ENCODE measurements around the gene SPINK5. TPM values are rescaled to one million over a fixed set of nuclear protein-coding genes. Genes with fewer than 3 reads are reported as not detected.

The SPINK5 gene
- total RNA-seq, 1 experiment from 2014 or later: not detected

DNA sequence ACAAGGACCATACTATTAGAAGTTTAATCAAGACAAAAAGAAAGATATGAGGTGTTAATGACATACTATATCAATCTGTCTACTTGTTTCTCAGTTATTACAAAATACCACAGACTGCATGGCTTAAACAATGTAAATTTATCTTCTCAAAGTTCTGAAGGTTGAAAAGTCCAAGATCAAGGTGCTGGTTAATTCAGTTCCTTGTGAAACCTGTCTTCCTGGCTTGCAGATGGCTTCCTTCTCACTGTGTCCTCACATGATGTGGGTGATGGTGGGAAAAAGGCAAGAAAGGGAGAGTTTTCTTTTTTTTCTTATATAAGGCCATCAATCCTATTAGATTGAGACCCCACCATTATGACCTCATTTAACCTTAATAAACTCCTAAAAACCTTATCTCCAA lies 89.0 kb downstream of the SPINK5 start:
- no TSS peak for BruUV-seq (replicated peaks)
- Histone ChIP-seq H3K4me1 (ENCODE audit: control insufficient read depth, insufficient read depth, low read length) (no peaks in the 10 kb centered on the region), H3K27ac (ENCODE audit: low read length) (no peak overlapping the region), H3K4me3 (ENCODE audit: low read depth in 2 of 2, low read length in 2 of 2) (no peak overlapping the region), H3K9me3 (ENCODE audit: control insufficient read depth, insufficient read depth, low read depth, low read length) (no peaks in the 10 kb centered on the region), H3K27me3 (ENCODE audit: control insufficient read depth, insufficient read depth, low read length) (no peaks in the 10 kb centered on the region), H3K36me3 (ENCODE audit: control insufficient read depth, insufficient read depth, low read length) (no peaks in the 10 kb centered on the region)
- TF ChIP-seq SIN3A (IDR thresholded peaks at IDR 0.05; ENCODE audit: borderline replicate concordance, insufficient read depth, low read depth, low read length): no peak
- TF ChIP-seq, protein P1, sequence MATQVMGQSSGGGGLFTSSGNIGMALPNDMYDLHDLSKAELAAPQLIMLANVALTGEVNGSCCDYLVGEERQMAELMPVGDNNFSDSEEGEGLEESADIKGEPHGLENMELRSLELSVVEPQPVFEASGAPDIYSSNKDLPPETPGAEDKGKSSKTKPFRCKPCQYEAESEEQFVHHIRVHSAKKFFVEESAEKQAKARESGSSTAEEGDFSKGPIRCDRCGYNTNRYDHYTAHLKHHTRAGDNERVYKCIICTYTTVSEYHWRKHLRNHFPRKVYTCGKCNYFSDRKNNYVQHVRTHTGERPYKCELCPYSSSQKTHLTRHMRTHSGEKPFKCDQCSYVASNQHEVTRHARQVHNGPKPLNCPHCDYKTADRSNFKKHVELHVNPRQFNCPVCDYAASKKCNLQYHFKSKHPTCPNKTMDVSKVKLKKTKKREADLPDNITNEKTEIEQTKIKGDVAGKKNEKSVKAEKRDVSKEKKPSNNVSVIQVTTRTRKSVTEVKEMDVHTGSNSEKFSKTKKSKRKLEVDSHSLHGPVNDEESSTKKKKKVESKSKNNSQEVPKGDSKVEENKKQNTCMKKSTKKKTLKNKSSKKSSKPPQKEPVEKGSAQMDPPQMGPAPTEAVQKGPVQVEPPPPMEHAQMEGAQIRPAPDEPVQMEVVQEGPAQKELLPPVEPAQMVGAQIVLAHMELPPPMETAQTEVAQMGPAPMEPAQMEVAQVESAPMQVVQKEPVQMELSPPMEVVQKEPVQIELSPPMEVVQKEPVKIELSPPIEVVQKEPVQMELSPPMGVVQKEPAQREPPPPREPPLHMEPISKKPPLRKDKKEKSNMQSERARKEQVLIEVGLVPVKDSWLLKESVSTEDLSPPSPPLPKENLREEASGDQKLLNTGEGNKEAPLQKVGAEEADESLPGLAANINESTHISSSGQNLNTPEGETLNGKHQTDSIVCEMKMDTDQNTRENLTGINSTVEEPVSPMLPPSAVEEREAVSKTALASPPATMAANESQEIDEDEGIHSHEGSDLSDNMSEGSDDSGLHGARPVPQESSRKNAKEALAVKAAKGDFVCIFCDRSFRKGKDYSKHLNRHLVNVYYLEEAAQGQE (IDR thresholded peaks at IDR 0.05; ENCODE audit: insufficient read depth in 1 of 2, low read depth in 2 of 2, low read length in 1 of 2): no peak
- CTCF ChIA-PET: no interaction called here
- intact Hi-C loops (cut with micrococcal nuclease; ENCODE audit: unreplicated experiment) (no loop called here), in situ Hi-C loops (cut with HindIII; ENCODE audit: low pct_unique_long_range_greater_than_20kb, low sequenced_read_pairs) (no loop called here)
- DNase-seq (ENCODE audit: low read depth, low spot score) (no peak), ATAC-seq (no peak)
- POLR2A ChIA-PET: no interaction called here

DNA sequence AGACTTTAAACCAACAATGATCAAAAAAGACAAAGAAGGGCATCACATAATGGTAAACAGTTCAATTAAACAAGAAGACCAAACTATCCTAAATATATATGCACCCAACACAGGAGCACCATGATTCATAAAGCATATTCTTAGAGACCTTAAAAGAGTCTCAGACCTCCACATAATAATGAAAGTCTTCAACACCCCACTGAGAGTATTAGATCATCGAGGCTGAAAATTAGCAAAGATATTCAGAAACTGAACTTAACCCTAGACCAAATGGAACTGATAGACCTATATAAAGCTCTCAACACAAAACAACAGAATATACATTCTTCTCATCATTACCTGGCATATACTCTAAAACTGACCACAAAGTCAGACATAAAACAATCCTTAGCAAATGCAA lies 92.8 kb downstream of the SPINK5 start:
- in situ Hi-C loops (cut with HindIII; ENCODE audit: low pct_unique_long_range_greater_than_20kb, low sequenced_read_pairs) (no loop called here), intact Hi-C loops (cut with micrococcal nuclease; ENCODE audit: unreplicated experiment) (no loop called here)
- Histone ChIP-seq H3K9me3 (ENCODE audit: control insufficient read depth, insufficient read depth, low read depth, low read length) (no peaks in the 10 kb centered on the region), H3K27ac (ENCODE audit: low read length) (no peak overlapping the region), H3K4me1 (ENCODE audit: control insufficient read depth, insufficient read depth, low read length) (no peaks in the 10 kb centered on the region), H3K27me3 (ENCODE audit: control insufficient read depth, insufficient read depth, low read length) (no peaks in the 10 kb centered on the region), H3K4me3 (ENCODE audit: low read depth in 2 of 2, low read length in 2 of 2) (no peak overlapping the region), H3K36me3 (ENCODE audit: control insufficient read depth, insufficient read depth, low read length) (no peaks in the 10 kb centered on the region)
- ChIA-PET CTCF (no interaction called here), POLR2A (no interaction called here)
- no TSS peak for BruUV-seq (replicated peaks)
- TF ChIP-seq POLR2AphosphoS5 (IDR thresholded peaks at IDR 0.05; ENCODE audit: low read depth, low read length) (no peak), TCF7L2 (IDR thresholded peaks at IDR 0.05; ENCODE audit: low read depth, low read length) (no peak), SIN3A (IDR thresholded peaks at IDR 0.05; ENCODE audit: borderline replicate concordance, insufficient read depth, low read depth, low read length) (no peak)
- TF ChIP-seq, protein P1 (IDR thresholded peaks at IDR 0.05; ENCODE audit: insufficient read depth in 1 of 2, low read depth in 2 of 2, low read length in 1 of 2): no peak
- TF ChIP-seq, protein P2, sequence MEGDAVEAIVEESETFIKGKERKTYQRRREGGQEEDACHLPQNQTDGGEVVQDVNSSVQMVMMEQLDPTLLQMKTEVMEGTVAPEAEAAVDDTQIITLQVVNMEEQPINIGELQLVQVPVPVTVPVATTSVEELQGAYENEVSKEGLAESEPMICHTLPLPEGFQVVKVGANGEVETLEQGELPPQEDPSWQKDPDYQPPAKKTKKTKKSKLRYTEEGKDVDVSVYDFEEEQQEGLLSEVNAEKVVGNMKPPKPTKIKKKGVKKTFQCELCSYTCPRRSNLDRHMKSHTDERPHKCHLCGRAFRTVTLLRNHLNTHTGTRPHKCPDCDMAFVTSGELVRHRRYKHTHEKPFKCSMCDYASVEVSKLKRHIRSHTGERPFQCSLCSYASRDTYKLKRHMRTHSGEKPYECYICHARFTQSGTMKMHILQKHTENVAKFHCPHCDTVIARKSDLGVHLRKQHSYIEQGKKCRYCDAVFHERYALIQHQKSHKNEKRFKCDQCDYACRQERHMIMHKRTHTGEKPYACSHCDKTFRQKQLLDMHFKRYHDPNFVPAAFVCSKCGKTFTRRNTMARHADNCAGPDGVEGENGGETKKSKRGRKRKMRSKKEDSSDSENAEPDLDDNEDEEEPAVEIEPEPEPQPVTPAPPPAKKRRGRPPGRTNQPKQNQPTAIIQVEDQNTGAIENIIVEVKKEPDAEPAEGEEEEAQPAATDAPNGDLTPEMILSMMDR (IDR thresholded peaks at IDR 0.05): no peak
- ATAC-seq (no peak), DNase-seq (ENCODE audit: low read depth, low spot score) (no peak)
